Prostate gland (tissue), 2 donors: ENCODE data around the gene SLC23A1. TPM values are rescaled to one million over a fixed set of nuclear protein-coding genes. Genes with fewer than 3 reads are reported as not detected.
"Not testable (repeated sequence)": the region's sequence is repeated elsewhere in the genome, so short reads cannot be mapped to it uniquely, and the experiment has no call there.

Experiments
- DNase-seq: peaks from one replicate; pipeline ENCODE4 v3.0.0-alpha.2; 2019; ENCODE audit warnings: low spot score
- H3K27ac ChIP-seq, 2 donors: fragments of 200-600 bp; sonication (generic); 2 replicates each; pipeline ENCODE4 v1.5.1; 2017 to 2019
- H3K27me3 ChIP-seq: fragments of 200-600 bp; sonication (generic); replicated peaks from 2 replicates; pipeline ENCODE4 v1.5.1; 2019; ENCODE audit not compliant: insufficient read depth
- H3K36me3 ChIP-seq, 2 donors: fragments of 200-600 bp; sonication (generic); 1 replicate in 1 of 2; 2 replicates in 1 of 2; pipeline versions ENCODE4 v1.5.1 to v1.8.1; 2017 to 2019
- H3K4me1 ChIP-seq: fragments of 200-600 bp; sonication (generic); replicated peaks from 2 replicates; pipeline ENCODE4 v1.5.1; 2019
- H3K4me3 ChIP-seq, 2 donors: fragments of 200-600 bp; sonication (generic); 2 replicates each; pipeline ENCODE4 v1.5.1; 2017 to 2019
- H3K9me3 ChIP-seq: fragments of 200-600 bp; sonication (generic); 2 replicates; pipeline ENCODE4 v1.5.1; 2017
- POLR2A ChIP-seq: fragments of 450-650 bp; IDR thresholded peaks from one replicate; pipeline ENCODE4 v1.6.1; 2016; ENCODE audit warnings: antibody characterized with exemption, mild to moderate bottlenecking
- POLR2AphosphoS5 ChIP-seq: sonication (generic); formaldehyde crosslinking; IDR thresholded peaks from one replicate; pipeline ENCODE4 v1.6.1; 2017; ENCODE audit warnings: antibody characterized with exemption
- WGBS: methylation state at CpG from one replicate; pipeline ENCODE4 v1.1.5; 2018; 5-methylcytosine and 5-hydroxymethylcytosine counted together
- intact Hi-C: fragments of 100-400 bp; cut with DNase I; formaldehyde crosslinking; loops from one replicate; pipeline ENCODE4 v1.14.2; 2022
- total RNA-seq, 2 donors: library from RNA; depleted of rRNA; stranded (reverse); fragments of >200 nt; gene quantifications; one replicate each; pipeline ENCODE4 v1.1.0, GENCODE V29; 2016
- TF ChIP-seq, protein P1 (sequence below), 4 experiments: fragments of 200-600 bp in 2 of 4; fragments of 450-650 bp in 2 of 4; sonication (generic) in 2 of 4; IDR thresholded peaks; 1 replicate in 3 of 4; 2 replicates in 1 of 4; pipeline ENCODE4 v1.5.1; 2016 to 2019; ENCODE audit warnings: antibody characterized with exemption in 4 of 4, mild to moderate bottlenecking in 2 of 4, moderate library complexity in 2 of 4

SLC23A1 gene
- total RNA-seq, 2 donors from 2014 or later, result 11.5 to 26.3 TPM

DNA sequence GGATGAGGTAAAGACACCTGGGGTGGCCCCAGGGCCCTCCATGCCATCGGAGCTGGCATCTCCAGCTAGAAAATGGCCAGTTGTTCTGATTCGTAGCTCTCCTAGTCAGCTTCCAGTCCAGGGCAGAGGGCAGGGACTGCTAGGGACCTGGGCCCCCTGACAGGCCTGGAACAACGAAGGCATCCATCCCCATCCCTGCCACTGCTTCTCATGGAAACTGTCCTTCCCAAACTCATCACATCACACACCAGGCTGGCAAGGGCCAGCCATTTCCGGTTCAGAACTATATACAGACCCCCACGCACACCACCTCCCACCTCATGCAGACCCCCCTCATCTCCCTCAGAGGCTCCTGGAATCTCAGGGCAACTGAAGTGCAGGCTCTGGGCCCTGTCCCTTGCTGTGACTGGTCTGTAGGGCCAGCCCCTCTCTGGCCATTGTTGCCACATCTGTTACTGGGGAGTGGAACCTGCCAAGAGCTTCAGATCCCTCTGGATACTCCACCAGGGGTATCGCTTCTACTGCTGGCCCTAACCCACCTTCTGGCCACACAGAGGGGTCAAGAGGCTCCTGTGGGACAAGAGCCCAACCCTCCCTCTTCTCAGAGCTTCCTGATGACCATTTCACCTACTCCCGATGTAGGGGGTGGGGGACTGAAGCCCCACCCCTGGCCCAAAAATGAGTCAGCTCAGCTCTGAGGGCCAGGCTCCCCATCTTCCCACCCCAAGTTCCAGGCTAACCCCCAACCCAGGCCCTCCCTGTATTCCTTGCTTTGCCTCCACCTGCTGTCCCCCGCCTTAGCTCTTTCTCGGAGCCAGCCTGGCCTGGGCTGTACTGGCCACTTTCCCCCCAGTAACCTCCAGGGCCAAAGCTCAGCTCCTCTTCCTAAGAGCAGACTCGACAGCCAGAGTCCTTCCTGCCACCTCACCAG is 7.8 kb upstream of the SLC23A1 start:
- peak overlapping the region; percentile 67 to 83 for H3K27ac ChIP-seq
- 87% methylated on average over 10 of the region's 10 CpGs for WGBS
- H3K4me1 ChIP-seq, result peaks cover 40% of the 10 kb centered on the region
- H3K36me3 ChIP-seq, result no peaks in the 10 kb centered on the region
- intact Hi-C loops, result no loop called here
- TF ChIP-seq POLR2A (no peak), POLR2AphosphoS5 (no peak)
- TF ChIP-seq, protein P1, sequence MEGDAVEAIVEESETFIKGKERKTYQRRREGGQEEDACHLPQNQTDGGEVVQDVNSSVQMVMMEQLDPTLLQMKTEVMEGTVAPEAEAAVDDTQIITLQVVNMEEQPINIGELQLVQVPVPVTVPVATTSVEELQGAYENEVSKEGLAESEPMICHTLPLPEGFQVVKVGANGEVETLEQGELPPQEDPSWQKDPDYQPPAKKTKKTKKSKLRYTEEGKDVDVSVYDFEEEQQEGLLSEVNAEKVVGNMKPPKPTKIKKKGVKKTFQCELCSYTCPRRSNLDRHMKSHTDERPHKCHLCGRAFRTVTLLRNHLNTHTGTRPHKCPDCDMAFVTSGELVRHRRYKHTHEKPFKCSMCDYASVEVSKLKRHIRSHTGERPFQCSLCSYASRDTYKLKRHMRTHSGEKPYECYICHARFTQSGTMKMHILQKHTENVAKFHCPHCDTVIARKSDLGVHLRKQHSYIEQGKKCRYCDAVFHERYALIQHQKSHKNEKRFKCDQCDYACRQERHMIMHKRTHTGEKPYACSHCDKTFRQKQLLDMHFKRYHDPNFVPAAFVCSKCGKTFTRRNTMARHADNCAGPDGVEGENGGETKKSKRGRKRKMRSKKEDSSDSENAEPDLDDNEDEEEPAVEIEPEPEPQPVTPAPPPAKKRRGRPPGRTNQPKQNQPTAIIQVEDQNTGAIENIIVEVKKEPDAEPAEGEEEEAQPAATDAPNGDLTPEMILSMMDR (IDR thresholded peaks at IDR 0.05), result no peak
- no peaks in the 10 kb centered on the region for H3K27me3 ChIP-seq
- H3K4me3 ChIP-seq, result no peak overlapping the region
- H3K9me3 ChIP-seq, result no peaks in the 10 kb centered on the region
- no peak for DNase-seq

DNA sequence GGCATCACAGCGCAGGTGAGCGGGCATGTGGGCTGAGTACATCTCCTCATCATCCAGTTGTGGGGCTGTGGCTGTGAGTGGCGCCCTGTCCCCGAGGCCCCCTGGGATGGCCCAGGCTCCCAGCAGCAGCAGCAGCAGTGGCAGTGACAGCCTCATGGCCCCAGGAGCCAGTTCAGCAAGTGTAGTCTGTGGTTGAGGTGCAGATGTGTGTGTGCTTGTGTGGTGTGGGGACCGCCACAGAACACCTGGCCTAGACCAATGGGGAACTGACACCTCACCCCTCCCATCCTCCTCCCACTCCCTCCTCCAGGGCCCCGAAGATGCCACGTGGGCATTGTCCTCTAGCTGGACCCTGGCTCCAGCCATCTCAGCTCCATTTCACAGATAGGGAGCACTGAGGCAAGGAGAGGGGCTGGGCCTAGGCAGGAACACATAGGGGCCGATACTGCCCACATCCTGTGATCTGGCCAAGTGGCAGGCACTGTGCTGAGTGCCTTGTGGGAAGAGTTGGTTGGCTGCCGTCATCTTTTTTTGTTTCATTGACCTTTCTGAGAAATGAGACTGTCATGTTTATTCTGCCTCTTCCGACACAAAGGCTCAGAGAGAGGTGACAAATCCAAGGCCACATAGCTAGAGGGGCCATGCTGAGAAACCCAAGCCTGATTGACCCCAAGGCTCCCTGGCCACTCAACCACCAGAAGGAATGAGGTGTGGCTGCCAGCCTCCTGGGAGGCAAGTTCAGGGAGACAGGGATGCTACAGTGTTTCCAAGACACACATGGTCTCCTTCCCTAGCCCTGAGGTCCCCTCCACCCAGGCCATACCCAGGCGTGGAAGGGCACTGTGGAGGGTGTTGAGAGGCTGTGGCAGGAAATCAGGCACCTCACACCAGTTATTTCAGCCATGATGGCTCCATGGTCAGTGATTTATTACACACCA is 6.9 kb upstream of the SLC23A1 start, which contains the start of gene MZB1:
Gene MZB1, minus strand, starts transcription at position 213 of the 938 bp plus-strand sequence. Its CDS starts 57 bp downstream, at position 156.
- WGBS, result 83% methylated on average over 11 of the region's 11 CpGs
- Histone ChIP-seq H3K9me3 (no peaks in the 10 kb centered on the region), H3K4me1 (peaks cover 43% of the 10 kb centered on the region), H3K4me3 (peak within 1 kb of the TSS; percentile 13 to 36), H3K27ac (peak within 1 kb of the TSS; percentile 67 to 83), H3K36me3 (no peaks in the 10 kb centered on the region), H3K27me3 (no peaks in the 10 kb centered on the region)
- no peak for DNase-seq
- intact Hi-C loops, result no loop called here
- no peak for TF ChIP-seq POLR2AphosphoS5
- TF ChIP-seq POLR2A, result no peak
- TF ChIP-seq, protein P1 (IDR thresholded peaks at IDR 0.05), result no peak

DNA sequence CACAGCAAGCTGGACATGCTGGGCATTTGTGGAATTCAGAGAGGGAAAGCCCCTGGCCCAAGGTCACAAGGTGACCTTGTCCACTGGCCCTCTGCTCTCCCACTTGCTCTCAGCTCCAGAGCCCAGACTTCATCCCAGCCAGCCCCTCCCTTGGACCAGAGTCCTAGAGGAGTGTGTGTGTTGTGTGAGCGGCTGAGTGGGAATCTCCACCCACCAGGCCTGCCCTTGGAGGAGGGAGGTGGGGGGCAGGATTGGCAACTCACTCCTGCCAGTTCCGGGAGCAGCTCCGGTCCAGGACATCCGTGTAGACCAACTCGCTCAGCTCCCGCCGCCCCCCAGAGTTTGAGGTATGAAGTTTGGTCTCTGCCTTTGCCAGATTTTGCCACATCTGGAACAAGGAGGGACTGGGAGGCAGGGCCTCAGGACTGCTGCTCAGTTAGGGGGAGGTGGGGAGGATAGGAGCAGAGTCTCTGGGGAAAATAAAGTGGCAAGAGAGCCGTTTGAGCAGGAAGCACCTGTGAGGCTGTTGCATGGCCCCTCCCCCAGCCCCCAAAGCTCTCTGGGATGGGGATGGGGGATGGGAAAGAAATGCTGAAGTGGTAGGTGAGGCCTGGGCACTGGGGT is 5.2 kb upstream of the SLC23A1 start:
- TF ChIP-seq, protein P1 (IDR thresholded peaks at IDR 0.05), result peak in 1 of 4 experiments; percentile 22
- no peak for TF ChIP-seq POLR2A
- TF ChIP-seq POLR2AphosphoS5, result peak; percentile 63
- peak overlapping the region; percentile 13 to 36 for H3K4me3 ChIP-seq
- intact Hi-C loops, result no loop called here
- H3K9me3 ChIP-seq, result no peaks in the 10 kb centered on the region
- peak overlapping the region; percentile 67 to 83 for H3K27ac ChIP-seq
- H3K36me3 ChIP-seq, result no peaks in the 10 kb centered on the region
- H3K4me1 ChIP-seq, result peaks cover 44% of the 10 kb centered on the region
- no peaks in the 10 kb centered on the region for H3K27me3 ChIP-seq
- WGBS, result 13% methylated on average over 8 of the region's 8 CpGs
- DNase-seq, result peak; percentile 77

DNA sequence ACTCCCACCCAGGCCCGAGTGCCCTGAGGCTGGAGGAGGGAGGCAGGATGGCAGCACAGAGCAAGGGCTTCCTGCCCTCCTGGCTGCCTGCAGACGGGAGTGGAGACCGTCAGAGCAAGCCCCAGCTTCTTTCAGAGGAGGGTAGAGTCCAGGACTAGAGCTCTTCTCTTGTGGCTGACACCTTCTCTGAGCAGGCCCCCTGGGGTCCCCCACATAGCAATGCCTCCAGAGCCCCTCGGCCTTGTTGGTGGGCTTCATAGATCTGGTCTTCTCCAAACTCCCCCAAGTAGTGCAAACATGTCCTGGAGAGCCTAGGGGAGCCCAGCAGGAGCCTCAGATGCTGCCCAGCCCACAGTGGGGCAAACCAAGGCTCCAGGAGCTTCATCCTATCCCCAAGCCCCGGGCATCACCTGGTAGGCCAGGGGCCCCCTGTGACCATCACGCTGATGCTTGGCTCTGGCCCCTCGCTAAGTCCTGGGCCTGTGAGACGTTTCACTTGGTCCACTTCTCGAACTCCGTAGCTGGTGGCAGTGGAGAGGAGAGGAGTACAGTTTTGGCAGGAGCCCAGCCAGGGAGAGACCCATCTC is 4.6 kb upstream of the SLC23A1 start:
- WGBS, result 69% methylated on average over 10 of the region's 10 CpGs
- no peaks in the 10 kb centered on the region for H3K9me3 ChIP-seq
- no peak for DNase-seq
- H3K27me3 ChIP-seq, result no peaks in the 10 kb centered on the region
- peak overlapping the region; percentile 67 to 83 for H3K27ac ChIP-seq
- TF ChIP-seq POLR2A (no peak), POLR2AphosphoS5 (no peak)
- TF ChIP-seq, protein P1 (IDR thresholded peaks at IDR 0.05), result no peak
- H3K36me3 ChIP-seq, result no peaks in the 10 kb centered on the region
- peak overlapping the region in 1 of 2 donors; percentile 36 for H3K4me3 ChIP-seq
- peaks cover 38% of the 10 kb centered on the region for H3K4me1 ChIP-seq
- intact Hi-C loops, result no loop called here

DNA sequence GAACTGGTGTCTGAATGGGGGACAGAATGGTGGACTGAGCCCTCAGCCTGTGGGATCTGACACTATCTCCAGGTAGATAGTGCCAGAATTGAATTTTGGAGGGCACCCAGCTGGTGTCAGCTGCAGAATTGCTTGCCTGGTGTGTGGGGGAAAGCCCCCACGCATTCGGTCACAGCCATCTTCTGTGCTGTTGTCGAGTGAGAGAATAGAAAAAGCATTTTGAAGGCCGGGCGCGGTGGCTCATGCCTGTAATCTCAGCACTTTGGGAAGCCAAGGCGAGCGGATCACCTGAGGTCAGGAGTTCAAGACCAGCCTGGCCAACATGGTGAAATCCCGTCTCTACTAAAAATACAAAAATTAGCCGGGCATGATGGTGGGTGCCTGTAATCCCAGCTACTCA is 3.9 kb upstream of the SLC23A1 start:
- H3K27ac ChIP-seq, H3K27me3 ChIP-seq, H3K4me3 ChIP-seq, DNase-seq, H3K36me3 ChIP-seq, H3K9me3 ChIP-seq, intact Hi-C loops: not testable (repeated sequence)
- peaks cover 33% of the 10 kb centered on the region for H3K4me1 ChIP-seq
- WGBS, result 94% methylated on average over 10 of the region's 10 CpGs
